Keratinocyte (primary cell): ENCODE measurements around the gene CGREF1. TPM values are rescaled to one million over a fixed set of nuclear protein-coding genes. Genes with fewer than 3 reads are reported as not detected.

Experiments
- DNase-seq: peaks from one replicate; pipeline ENCODE4 v3.0.0-alpha.2; 2011; ENCODE audit warnings: low read depth, missing footprints, low spot score
- FAIRE-seq: peaks from 2 replicates; lab custom pipeline; 2011; peaks lifted over from hg19 to GRCh38; lab: Jason Lieb, UNC
- H2AFZ ChIP-seq: 2 replicates; pipeline ENCODE4 v1.6.0; 2012; ENCODE audit warnings: low read length, control low read depth, inconsistent platforms; ENCODE audit not compliant: control insufficient read depth
- H3K27ac ChIP-seq: 2 replicates; pipeline ENCODE4 v1.5.1; 2011; ENCODE audit warnings: low read length; ENCODE audit not compliant: control insufficient read depth, insufficient read depth
- H3K27me3 ChIP-seq: 3 replicates; pipeline ENCODE4 v1.6.0; 2011; ENCODE audit warnings: low read length; ENCODE audit not compliant: control insufficient read depth, insufficient read depth; ENCODE audit errors: extremely low read depth
- H3K36me3 ChIP-seq, 2 experiments: 2 replicates in 1 of 2; 3 replicates in 1 of 2; pipeline ENCODE4 v1.5.1; 2011; ENCODE audit warnings: low read length in 2 of 2, mild to moderate bottlenecking in 1 of 2; ENCODE audit not compliant: control insufficient read depth in 2 of 2, insufficient read depth in 2 of 2; ENCODE audit errors: extremely low read depth in 1 of 2
- H3K4me1 ChIP-seq: 3 replicates; pipeline ENCODE4 v1.5.1; 2011; ENCODE audit warnings: low read length; ENCODE audit not compliant: control insufficient read depth, insufficient read depth; ENCODE audit errors: extremely low read depth
- H3K4me2 ChIP-seq: 3 replicates; pipeline ENCODE4 v1.6.0; 2011; ENCODE audit warnings: low read depth, low read length; ENCODE audit not compliant: control insufficient read depth, insufficient read depth; ENCODE audit errors: extremely low read depth
- H3K4me3 ChIP-seq, 3 experiments: fragments of 200-600 bp in 1 of 3; sonication (generic) in 1 of 3; 2 replicates in 2 of 3; 3 replicates in 1 of 3; pipeline ENCODE4 v1.5.1; 2011 to 2016; ENCODE audit warnings: low read length in 3 of 3, mild to moderate bottlenecking in 3 of 3, control low read depth in 2 of 3, inconsistent platforms in 1 of 3, low read depth in 1 of 3, mixed read lengths in 1 of 3, mixed run types in 1 of 3, moderate library complexity in 1 of 3; ENCODE audit not compliant: control insufficient read depth in 2 of 3, insufficient read depth in 2 of 3; ENCODE audit errors: extremely low read depth in 1 of 3
- H3K79me2 ChIP-seq: 2 replicates; pipeline ENCODE4 v1.6.0; 2012; ENCODE audit warnings: low read length; ENCODE audit not compliant: control insufficient read depth, insufficient read depth
- H3K9ac ChIP-seq: 3 replicates; pipeline ENCODE4 v1.6.0; 2011; ENCODE audit warnings: low read length; ENCODE audit not compliant: control insufficient read depth, insufficient read depth; ENCODE audit errors: extremely low read depth
- H3K9me1 ChIP-seq: 3 replicates; pipeline ENCODE4 v1.6.0; 2011; ENCODE audit warnings: low read length; ENCODE audit not compliant: control insufficient read depth, insufficient read depth; ENCODE audit errors: extremely low read depth
- H3K9me3 ChIP-seq: 2 replicates; pipeline ENCODE4 v1.5.1; 2012; ENCODE audit warnings: low read depth, low read length; ENCODE audit not compliant: control insufficient read depth
- H4K20me1 ChIP-seq: 3 replicates; pipeline ENCODE4 v1.6.0; 2011; ENCODE audit warnings: low read length; ENCODE audit not compliant: control insufficient read depth, insufficient read depth; ENCODE audit errors: extremely low read depth
- CTCF ChIP-seq, 3 experiments: IDR thresholded peaks in 1 of 3; conservative IDR thresholded peaks in 1 of 3; optimal IDR thresholded peaks in 1 of 3; 2 replicates in 2 of 3; 3 replicates in 1 of 3; pipeline versions ENCODE3 to v1.5.1; 2011; ENCODE audit warnings: low read length in 3 of 3, mild to moderate bottlenecking in 3 of 3, moderate library complexity in 2 of 3, control low read depth in 1 of 3, inconsistent platforms in 1 of 3; ENCODE audit not compliant: insufficient read depth in 2 of 3; ENCODE audit errors: extremely low read depth in 1 of 3
- EZH2 ChIP-seq: IDR thresholded peaks from one replicate; pipeline ENCODE4 v1.6.1; 2012; ENCODE audit warnings: inconsistent platforms, mild to moderate bottlenecking, low read length, moderate library complexity
- dilution Hi-C: fragments of 300-500 bp; cut with MboI; formaldehyde crosslinking; loops from one replicate; pipeline ENCODE4 v1.7.0; 2020; ENCODE audit warnings: low sequenced_read_pairs; ENCODE audit not compliant: extremely low pct_ligation_motif_present
- polyA plus RNA-seq, 5 experiments: library from polyadenylated mRNA; depleted of rRNA in 3 of 5; stranded (reverse) in 3 of 5; stranded (forward) in 1 of 5; unstranded in 1 of 5; fragments of >200 nt; gene quantifications; 1 replicate in 1 of 5; 2 replicates in 3 of 5; 3 replicates in 1 of 5; pipeline versions ENCODE4 v1.2.1 to v1.2.3, GENCODE V29; 2011 to 2012; ENCODE audit warnings: missing spikeins in 2 of 5, low read depth in 1 of 5, low replicate concordance in 1 of 5

Gene CGREF1
- polyA plus RNA-seq, 1 donor (not counting 4 experiments of a cell fraction or from before 2014, with no cell fraction given) = 1.3 TPM

DNA sequence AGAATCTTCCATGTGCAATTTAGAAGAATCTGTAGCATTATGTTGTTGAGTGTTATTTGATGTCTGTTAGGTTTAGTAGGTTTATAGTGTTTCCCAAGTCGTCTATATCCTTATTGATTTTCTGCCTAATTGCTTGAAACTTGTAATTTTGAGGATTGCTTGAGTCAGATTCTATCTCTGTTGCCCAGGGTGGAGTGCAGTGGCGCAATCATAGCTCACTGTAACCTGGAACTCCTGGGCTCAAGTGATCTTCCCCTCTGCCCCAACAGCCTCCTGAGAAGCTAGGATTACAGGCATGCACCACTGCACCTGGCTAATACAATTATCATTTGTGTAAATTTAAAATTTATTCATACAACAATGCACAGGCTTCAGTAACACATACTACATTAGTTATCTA, 26.8 kb upstream of the CGREF1 start:
- Histone ChIP-seq H3K27ac (no peak overlapping the region), H3K4me2 (no peak overlapping the region), H4K20me1 (no peaks in the 10 kb centered on the region), H3K4me1 (no peaks in the 10 kb centered on the region), H3K36me3 (no peaks in the 10 kb centered on the region), H2AFZ (no peak overlapping the region), H3K9ac (no peak overlapping the region), H3K4me3 (no peak overlapping the region), H3K27me3 (peaks cover 7% of the 10 kb centered on the region), H3K9me3 (no peaks in the 10 kb centered on the region), H3K79me2 (no peaks in the 10 kb centered on the region), H3K9me1 (no peaks in the 10 kb centered on the region)
- FAIRE-seq (no peak), DNase-seq (no peak)
- dilution Hi-C loops = no loop called here
- TF ChIP-seq CTCF (optimal IDR thresholded peaks at IDR 0.05 in 1 of 3, IDR thresholded peaks at IDR 0.05 in 1 of 3, conservative IDR thresholded peaks at IDR 0.05 in 1 of 3; ENCODE audit: extremely low read depth in 1 of 3, insufficient read depth in 2 of 3, low read length in 3 of 3) (no peak), EZH2 (no peak)

DNA sequence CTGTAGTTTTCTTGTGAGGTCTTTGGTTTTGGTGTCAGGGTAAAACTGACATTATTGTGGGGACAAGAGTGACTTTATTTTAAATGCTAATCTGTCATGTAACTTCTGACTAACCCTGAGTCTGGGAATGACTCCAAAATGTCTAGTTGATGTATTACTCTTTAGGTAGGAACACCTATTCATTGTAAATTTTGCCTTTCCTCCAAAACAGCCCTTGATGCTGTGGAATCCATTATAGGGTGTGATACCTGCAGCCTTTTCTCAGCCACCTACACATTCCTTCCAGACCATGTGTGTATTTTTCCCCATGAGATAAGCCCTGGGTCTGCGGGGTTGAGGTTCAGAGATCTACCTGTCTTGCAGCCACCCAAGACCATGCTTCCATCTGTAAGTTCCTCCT, 24.4 kb upstream of the CGREF1 start:
- no peaks in the 10 kb centered on the region for H3K9me1 ChIP-seq
- no peaks in the 10 kb centered on the region for H3K36me3 ChIP-seq
- TF ChIP-seq EZH2 (no peak), CTCF (optimal IDR thresholded peaks at IDR 0.05 in 1 of 3, IDR thresholded peaks at IDR 0.05 in 1 of 3, conservative IDR thresholded peaks at IDR 0.05 in 1 of 3; ENCODE audit: extremely low read depth in 1 of 3, insufficient read depth in 2 of 3, low read length in 3 of 3) (no peak)
- H3K9ac ChIP-seq = no peak overlapping the region
- peaks cover under 1% of the 10 kb centered on the region for H3K27me3 ChIP-seq
- H2AFZ ChIP-seq = no peak overlapping the region
- dilution Hi-C loops = no loop called here
- DNase-seq (no peak), FAIRE-seq (no peak)
- H4K20me1 ChIP-seq = no peaks in the 10 kb centered on the region
- H3K4me2 ChIP-seq = no peak overlapping the region
- no peak overlapping the region for H3K27ac ChIP-seq
- H3K9me3 ChIP-seq = no peaks in the 10 kb centered on the region
- H3K79me2 ChIP-seq = no peaks in the 10 kb centered on the region
- no peak overlapping the region for H3K4me3 ChIP-seq
- no peaks in the 10 kb centered on the region for H3K4me1 ChIP-seq
